Measurements from ENCODE around the gene SYNCRIP. TPM values are rescaled to one million over a fixed set of nuclear protein-coding genes. Genes with fewer than 3 reads are reported as not detected.
"Not testable (repeated sequence)": the region's sequence is repeated elsewhere in the genome, so short reads cannot be mapped to it uniquely, and the experiment has no call there.

SYNCRIP gene
- total and polyA plus RNA-seq, 2 experiments from 2014 or later, result 62.1 to 78.1 TPM

GRCh38 chr6:85640821-85641220, 1.9 kb downstream of the SYNCRIP start:
- Histone ChIP-seq H3K36me3 (replicated peaks; ENCODE audit: insufficient read depth, low read depth) (peaks cover 4% of the 10 kb centered on the region), H2AFZ (no peak overlapping the region), H3K27ac (no peak overlapping the region), H3K27me3 (no peaks in the 10 kb centered on the region), H3K79me2 (peaks cover 67% of the 10 kb centered on the region), H3K4me1 (ENCODE audit: insufficient read depth) (peaks cover 20% of the 10 kb centered on the region), H4K20me1 (ENCODE audit: insufficient read depth, poor library complexity, severe bottlenecking) (peaks cover 68% of the 10 kb centered on the region), H3K9me2 (replicated peaks; ENCODE audit: insufficient read depth) (no peaks in the 10 kb centered on the region), H3K4me2 (peak overlapping the region; percentile 81), H3K9me3 (ENCODE audit: low read depth) (no peaks in the 10 kb centered on the region), H3K4me3 (peak overlapping the region; percentile 59)
- TF ChIP-seq EZH2phosphoT487 (IDR thresholded peaks at IDR 0.05; ENCODE audit: low read depth, severe bottlenecking, unreplicated experiment) (no peak), EZH2 (IDR thresholded peaks at IDR 0.05; ENCODE audit: borderline replicate concordance) (no peak), CTCF (IDR thresholded peaks at IDR 0.05; ENCODE audit: poor library complexity) (no peak)
- DNase-seq (ENCODE audit: low spot score), result no peak
- 28% methylated on average over 3 of the region's 3 CpGs for WGBS (ENCODE audit: low lambda C conversion rate, missing lambda C conversion rate)

GRCh38 chr6:85637579-85637978, 5.1 kb downstream of the SYNCRIP start:
- H3K4me2 ChIP-seq, result no peak overlapping the region
- WGBS (ENCODE audit: low lambda C conversion rate, missing lambda C conversion rate), result 55% methylated on average over 3 of the region's 3 CpGs

GRCh38 chr6:85632164-85632942, 10.3 kb downstream of the SYNCRIP start:
- Histone ChIP-seq H3K4me3 (no peak overlapping the region), H3K27me3 (no peaks in the 10 kb centered on the region), H3K79me2 (peaks cover 100% of the 10 kb centered on the region), H2AFZ (no peak overlapping the region), H3K4me2 (no peak overlapping the region), H3K36me3 (replicated peaks; ENCODE audit: insufficient read depth, low read depth) (peaks cover 7% of the 10 kb centered on the region), H3K4me1 (ENCODE audit: insufficient read depth) (no peaks in the 10 kb centered on the region), H4K20me1 (ENCODE audit: insufficient read depth, poor library complexity, severe bottlenecking) (peaks cover 82% of the 10 kb centered on the region), H3K27ac (no peak overlapping the region), H3K9me2 (replicated peaks; ENCODE audit: insufficient read depth) (no peaks in the 10 kb centered on the region), H3K9me3 (ENCODE audit: low read depth) (no peaks in the 10 kb centered on the region)
- no peak for DNase-seq (ENCODE audit: low spot score)
- TF ChIP-seq EZH2phosphoT487 (IDR thresholded peaks at IDR 0.05; ENCODE audit: low read depth, severe bottlenecking, unreplicated experiment), result no peak
- no peak for TF ChIP-seq EZH2 (IDR thresholded peaks at IDR 0.05; ENCODE audit: borderline replicate concordance)
- TF ChIP-seq CTCF (IDR thresholded peaks at IDR 0.05; ENCODE audit: poor library complexity), result no peak
- WGBS (ENCODE audit: low lambda C conversion rate, missing lambda C conversion rate), result 91% methylated on average over 6 of the region's 6 CpGs

More at GRCh38 chr6:85637579-85637978, 5.1 kb downstream of the SYNCRIP start:
- no peak for TF ChIP-seq EZH2 (IDR thresholded peaks at IDR 0.05; ENCODE audit: borderline replicate concordance)
- H2AFZ ChIP-seq, result no peak overlapping the region
- DNase-seq (ENCODE audit: low spot score), result no peak
- no peak overlapping the region for H3K4me3 ChIP-seq
- peaks cover 4% of the 10 kb centered on the region for H3K36me3 ChIP-seq (replicated peaks; ENCODE audit: insufficient read depth, low read depth)
- peaks cover 100% of the 10 kb centered on the region for H3K79me2 ChIP-seq
- no peak overlapping the region for H3K27ac ChIP-seq
- H4K20me1 ChIP-seq (ENCODE audit: insufficient read depth, poor library complexity, severe bottlenecking), result peaks cover 92% of the 10 kb centered on the region
- no peaks in the 10 kb centered on the region for H3K27me3 ChIP-seq
- no peaks in the 10 kb centered on the region for H3K9me3 ChIP-seq (ENCODE audit: low read depth)
- peaks cover 20% of the 10 kb centered on the region for H3K4me1 ChIP-seq (ENCODE audit: insufficient read depth)
- no peaks in the 10 kb centered on the region for H3K9me2 ChIP-seq (replicated peaks; ENCODE audit: insufficient read depth)

- peaks cover 82% of the 10 kb centered on the region for H4K20me1 ChIP-seq (ENCODE audit: insufficient read depth, poor library complexity, severe bottlenecking)
- DNase-seq (ENCODE audit: low spot score), result not testable (repeated sequence)
- 98% methylated on average over 5 of the region's 5 CpGs for WGBS (ENCODE audit: low lambda C conversion rate, missing lambda C conversion rate)
Measured at GRCh38 chr6:85631117-85631516, 11.6 kb downstream of the SYNCRIP start.

More at GRCh38 chr6:85631117-85631516, 11.6 kb downstream of the SYNCRIP start:
- H3K27ac ChIP-seq; H2AFZ ChIP-seq; H3K4me1 ChIP-seq (ENCODE audit: insufficient read depth); H3K4me2 ChIP-seq; H3K9me2 ChIP-seq (replicated peaks; ENCODE audit: insufficient read depth); H3K36me3 ChIP-seq (replicated peaks; ENCODE audit: insufficient read depth, low read depth); H3K4me3 ChIP-seq; H3K9me3 ChIP-seq (ENCODE audit: low read depth); H3K27me3 ChIP-seq: not testable (repeated sequence)
- peaks cover 100% of the 10 kb centered on the region for H3K79me2 ChIP-seq
